ENCODE measurements around the gene CGB7.
A peak's percentile ranks its signal among the peaks of the same experiment; 100 is the strongest.
"Not testable (repeated sequence)": the region's sequence is repeated elsewhere in the genome, so short reads cannot be mapped to it uniquely, and the experiment has no call there.

GRCh38 chr19:49031642-49032301 is 25.8 kb downstream of the CGB7 start, which contains the start of gene CGB2:
- peak in 5 of 11 experiments; percentile 9 to 38 (median 27) for TF ChIP-seq CTCF (IDR thresholded peaks at IDR 0.05 in 8 of 11, conservative IDR thresholded peaks at IDR 0.05 in 3 of 11)
- TF ChIP-seq POLR2A, POLR2AphosphoS5 (IDR thresholded peaks at IDR 0.05): not testable (repeated sequence)
